ENCODE data around the gene POLR3A. TPM values are rescaled to one million over a fixed set of nuclear protein-coding genes. Genes with fewer than 3 reads are reported as not detected.
A peak's percentile ranks its signal among the peaks of the same experiment; 100 is the strongest.

The POLR3A gene
- total and polyA plus RNA-seq, 2 of the 13 experiments (the other 11 are each of a cell fraction or from before 2014, with no cell fraction given) = 13.6 to 19.2 TPM

DNA sequence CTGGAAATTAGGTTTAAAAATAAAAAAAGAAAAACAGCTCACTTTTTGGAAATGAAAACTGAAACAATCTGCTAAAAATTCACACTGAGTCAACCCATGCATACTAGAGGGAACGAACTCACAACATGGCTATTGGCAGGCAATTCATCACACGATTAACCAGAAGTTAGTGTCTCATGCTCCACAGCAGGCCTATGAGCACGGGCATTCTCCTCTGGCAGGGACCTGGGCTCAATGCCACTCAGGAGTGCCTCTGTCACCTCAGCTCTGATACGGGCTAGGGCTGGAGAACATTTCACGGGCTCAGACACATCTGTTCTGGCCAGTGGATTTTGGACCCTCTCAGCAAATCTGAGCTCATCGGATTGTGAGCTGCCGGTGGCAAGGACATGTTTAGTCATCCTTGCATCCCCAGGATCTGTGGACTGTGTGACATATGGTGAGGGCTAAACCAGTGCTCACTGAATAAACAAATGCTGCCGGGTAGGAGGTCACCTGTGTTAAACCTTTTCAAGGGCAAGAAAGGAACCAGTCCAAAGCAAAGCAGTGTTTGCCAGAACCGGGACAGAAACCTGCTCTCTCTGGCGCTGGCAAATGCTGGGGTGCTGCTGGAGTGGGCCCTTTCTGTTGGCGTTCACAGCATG lies 40.1 kb downstream of the POLR3A start (continued):
- TF ChIP-seq, protein P1, sequence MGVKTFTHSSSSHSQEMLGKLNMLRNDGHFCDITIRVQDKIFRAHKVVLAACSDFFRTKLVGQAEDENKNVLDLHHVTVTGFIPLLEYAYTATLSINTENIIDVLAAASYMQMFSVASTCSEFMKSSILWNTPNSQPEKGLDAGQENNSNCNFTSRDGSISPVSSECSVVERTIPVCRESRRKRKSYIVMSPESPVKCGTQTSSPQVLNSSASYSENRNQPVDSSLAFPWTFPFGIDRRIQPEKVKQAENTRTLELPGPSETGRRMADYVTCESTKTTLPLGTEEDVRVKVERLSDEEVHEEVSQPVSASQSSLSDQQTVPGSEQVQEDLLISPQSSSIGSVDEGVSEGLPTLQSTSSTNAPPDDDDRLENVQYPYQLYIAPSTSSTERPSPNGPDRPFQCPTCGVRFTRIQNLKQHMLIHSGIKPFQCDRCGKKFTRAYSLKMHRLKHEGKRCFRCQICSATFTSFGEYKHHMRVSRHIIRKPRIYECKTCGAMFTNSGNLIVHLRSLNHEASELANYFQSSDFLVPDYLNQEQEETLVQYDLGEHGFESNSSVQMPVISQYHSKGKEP (CRISPR knock-in tag; IDR thresholded peaks at IDR 0.05) = no peak
- TF ChIP-seq TGIF2 (CRISPR knock-in tag; IDR thresholded peaks at IDR 0.05) (peak; percentile 66; the same call in 1 of the 2 replicates), ZNF614 (CRISPR knock-in tag; IDR thresholded peaks at IDR 0.05; ENCODE audit: borderline replicate concordance) (peak; percentile 49; the same call in 1 of the 2 replicates), ZNF3 (CRISPR knock-in tag; IDR thresholded peaks at IDR 0.05) (no peak), NCOA2 (CRISPR knock-in tag; IDR thresholded peaks at IDR 0.05) (peak; percentile 14; the same call in 1 of the 2 replicates), ZNF574 (CRISPR knock-in tag; IDR thresholded peaks at IDR 0.05) (peak; percentile 61), ELF3 (CRISPR knock-in tag; IDR thresholded peaks at IDR 0.05) (peak; percentile 23; the same call in 1 of the 2 replicates), ESRRA (CRISPR knock-in tag; IDR thresholded peaks at IDR 0.05; ENCODE audit: low read depth) (peak; percentile 97), HHEX (CRISPR knock-in tag; IDR thresholded peaks at IDR 0.05) (0 out of 2 replicates have a peak, but pooled peaks have one; percentile 10), ZBTB1 (CRISPR knock-in tag; IDR thresholded peaks at IDR 0.05; ENCODE audit: borderline replicate concordance) (no peak), FUBP1 (CRISPR knock-in tag; IDR thresholded peaks at IDR 0.05; ENCODE audit: borderline replicate concordance) (no peak), GTF3A (CRISPR knock-in tag; conservative IDR thresholded peaks at IDR 0.05) (no peak), MAZ (IDR thresholded peaks at IDR 0.05; ENCODE audit: borderline replicate concordance, low read depth, low read length) (no peak), MAZ (CRISPR knock-in tag; IDR thresholded peaks at IDR 0.05; ENCODE audit: low read depth) (0 out of 2 replicates have a peak, but pooled peaks have one; percentile 22), BORCS8-MEF2B (CRISPR knock-in tag; IDR thresholded peaks at IDR 0.05) (peak; percentile 53; the same call in 1 of the 2 replicates), ZBTB43 (CRISPR knock-in tag; conservative IDR thresholded peaks at IDR 0.05) (peak; percentile 66; the same call in 1 of the 2 replicates), ATF5 (CRISPR knock-in tag; IDR thresholded peaks at IDR 0.05; ENCODE audit: low read depth) (no peak)
- TF ChIP-seq, protein P2, sequence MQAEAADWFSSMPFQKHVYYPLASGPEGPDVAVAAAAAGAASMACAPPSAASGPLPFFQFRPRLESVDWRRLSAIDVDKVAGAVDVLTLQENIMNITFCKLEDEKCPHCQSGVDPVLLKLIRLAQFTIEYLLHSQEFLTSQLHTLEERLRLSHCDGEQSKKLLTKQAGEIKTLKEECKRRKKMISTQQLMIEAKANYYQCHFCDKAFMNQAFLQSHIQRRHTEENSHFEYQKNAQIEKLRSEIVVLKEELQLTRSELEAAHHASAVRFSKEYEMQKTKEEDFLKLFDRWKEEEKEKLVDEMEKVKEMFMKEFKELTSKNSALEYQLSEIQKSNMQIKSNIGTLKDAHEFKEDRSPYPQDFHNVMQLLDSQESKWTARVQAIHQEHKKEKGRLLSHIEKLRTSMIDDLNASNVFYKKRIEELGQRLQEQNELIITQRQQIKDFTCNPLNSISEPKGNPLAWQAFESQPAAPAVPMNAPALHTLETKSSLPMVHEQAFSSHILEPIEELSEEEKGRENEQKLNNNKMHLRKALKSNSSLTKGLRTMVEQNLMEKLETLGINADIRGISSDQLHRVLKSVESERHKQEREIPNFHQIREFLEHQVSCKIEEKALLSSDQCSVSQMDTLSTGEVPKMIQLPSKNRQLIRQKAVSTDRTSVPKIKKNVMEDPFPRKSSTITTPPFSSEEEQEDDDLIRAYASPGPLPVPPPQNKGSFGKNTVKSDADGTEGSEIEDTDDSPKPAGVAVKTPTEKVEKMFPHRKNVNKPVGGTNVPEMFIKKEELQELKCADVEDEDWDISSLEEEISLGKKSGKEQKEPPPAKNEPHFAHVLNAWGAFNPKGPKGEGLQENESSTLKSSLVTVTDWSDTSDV (CRISPR knock-in tag; IDR thresholded peaks at IDR 0.05) = no peak
